Activated T-cell treated with anti-CD3 and anti-CD28 coated beads, Interleukin-2, amount 50 U/mL, for 72 hours (primary cell): ENCODE results near the gene TBL1X. TPM values are rescaled to one million over a fixed set of nuclear protein-coding genes. Genes with fewer than 3 reads are reported as not detected.

ENCODE experiments used
- ATAC-seq, 2 donors: fragments of 150-1000 bp; cut with Tn5 transposase; replicated peaks in 1 of 2; 2 replicates each; pipeline ENCODE4 v1.10.0; 2021; ENCODE audit warnings: moderate library complexity in 2 of 2, mild to moderate bottlenecking in 1 of 2
- DNase-seq, 2 donors: peaks; one replicate each; pipeline ENCODE4 v3.0.0; 2021 to 2022; ENCODE audit warnings: mixed read lengths in 1 of 2
- H3K27ac Mint-ChIP-seq: one replicate; pipeline ENCODE4 v1.8.0; 2022; ENCODE audit warnings: mild to moderate bottlenecking, moderate library complexity, mixed read lengths
- H3K27me3 Mint-ChIP-seq: one replicate; pipeline ENCODE4 v1.8.0; 2022; ENCODE audit warnings: low read depth, mixed read lengths
- H3K36me3 Mint-ChIP-seq, 2 donors: one replicate each; pipeline ENCODE4 v1.8.0; 2022; ENCODE audit warnings: mixed read lengths in 2 of 2, mild to moderate bottlenecking in 1 of 2; ENCODE audit not compliant: insufficient read depth in 2 of 2
- H3K4me1 Mint-ChIP-seq: one replicate; pipeline ENCODE4 v1.8.0; 2022; ENCODE audit warnings: low read depth, mixed read lengths
- H3K4me3 Mint-ChIP-seq, 2 donors: one replicate each; pipeline ENCODE4 v1.8.0; 2022; ENCODE audit warnings: mild to moderate bottlenecking in 2 of 2, mixed read lengths in 2 of 2, moderate library complexity in 2 of 2
- H3K9me3 Mint-ChIP-seq, 2 donors: one replicate each; pipeline ENCODE4 v1.8.0; 2022; ENCODE audit warnings: mixed read lengths in 2 of 2
- total RNA-seq, 2 donors: library from RNA; stranded (reverse); gene quantifications; one replicate each; pipeline ENCODE4 v1.2.3, GENCODE V29; 2022

The TBL1X gene
- total RNA-seq, 2 donors from 2014 or later = 52.8 to 55.1 TPM

DNA sequence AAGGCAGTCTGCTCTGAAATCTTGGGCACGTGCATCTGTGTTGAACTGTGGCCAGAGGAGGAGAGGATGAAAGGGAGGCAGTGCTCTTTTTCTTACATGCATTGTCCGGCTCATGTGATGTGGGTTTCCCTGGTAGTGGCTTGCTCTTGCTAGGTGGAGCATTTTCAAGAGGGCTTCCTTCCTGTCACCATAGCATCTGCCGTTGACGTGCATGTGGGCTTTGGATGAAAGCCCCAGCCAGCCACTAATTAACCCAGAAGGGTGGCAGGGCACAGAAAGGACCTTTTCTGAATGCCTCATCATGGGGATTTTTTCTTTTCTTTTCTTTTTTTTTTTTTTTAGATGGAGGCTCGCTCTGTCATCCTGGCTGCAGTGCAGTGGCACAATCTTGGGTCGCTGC, 179.5 kb downstream of the TBL1X start:
- Mint-ChIP-seq H3K4me1 (peaks cover 44% of the 10 kb centered on the region), H3K27ac (peak overlapping the region; percentile 63), H3K27me3 (no peaks in the 10 kb centered on the region), H3K4me3 (peak overlapping the region; percentile 51 to 55), H3K9me3 (no peaks in the 10 kb centered on the region), H3K36me3 (no peaks in the 10 kb centered on the region)
- DNase-seq (peak; percentile 55 to 66), ATAC-seq (peak; percentile 96 to 98)

DNA sequence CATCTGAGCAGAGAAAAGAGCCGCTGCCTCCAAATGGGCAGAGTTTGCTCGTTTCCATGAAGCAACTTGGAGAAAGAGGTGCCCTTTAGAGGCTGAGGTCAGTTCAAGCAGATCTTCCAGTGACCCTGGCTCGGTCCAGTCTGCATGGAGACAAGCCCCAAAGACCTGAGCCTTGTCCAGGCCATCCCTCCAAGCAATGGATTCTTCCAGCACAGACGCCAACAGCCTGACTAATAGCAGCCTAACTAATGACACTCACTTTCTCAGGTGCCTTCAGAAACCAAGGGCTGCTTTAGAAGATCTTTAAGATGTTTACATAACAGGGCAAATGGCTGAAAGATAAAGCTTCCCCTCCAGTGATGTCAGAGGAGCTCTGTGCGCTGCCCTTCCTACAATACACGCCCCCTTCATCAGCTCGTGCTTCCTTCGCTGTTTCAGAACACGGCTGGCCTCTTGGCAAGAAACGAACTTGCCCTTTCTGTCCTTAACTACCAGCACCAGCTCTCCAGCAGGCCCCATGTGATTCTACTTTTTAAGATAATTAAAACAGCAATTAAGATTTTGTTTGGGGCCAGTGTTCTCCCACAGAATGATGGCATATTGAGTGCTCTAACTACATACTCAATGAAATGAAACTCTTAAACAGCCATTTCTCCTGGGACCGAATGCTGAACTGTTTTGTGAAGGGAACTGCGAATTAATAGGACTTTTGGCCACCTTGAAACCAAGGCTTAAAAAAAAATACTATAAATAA, 181.8 kb downstream of the TBL1X start:
- no peaks in the 10 kb centered on the region for H3K27me3 Mint-ChIP-seq
- H3K27ac Mint-ChIP-seq = no peak overlapping the region
- ATAC-seq = no peak
- H3K36me3 Mint-ChIP-seq = no peaks in the 10 kb centered on the region
- no peaks in the 10 kb centered on the region for H3K9me3 Mint-ChIP-seq
- DNase-seq = no peak
- peaks cover 41% of the 10 kb centered on the region for H3K4me1 Mint-ChIP-seq
- H3K4me3 Mint-ChIP-seq = no peak overlapping the region

GRCh38 chrX:9647431-9647830, 182.6 kb downstream of the TBL1X start:
- H3K4me1 Mint-ChIP-seq = peaks cover 33% of the 10 kb centered on the region
- H3K27ac Mint-ChIP-seq = no peak overlapping the region
- H3K36me3 Mint-ChIP-seq = no peaks in the 10 kb centered on the region
- H3K4me3 Mint-ChIP-seq = no peak overlapping the region
- DNase-seq = no peak
- no peak for ATAC-seq
- no peaks in the 10 kb centered on the region for H3K9me3 Mint-ChIP-seq
- H3K27me3 Mint-ChIP-seq = no peaks in the 10 kb centered on the region

- DNase-seq (no peak), ATAC-seq (no peak)
- Mint-ChIP-seq H3K9me3 (no peaks in the 10 kb centered on the region), H3K27me3 (no peaks in the 10 kb centered on the region), H3K27ac (no peak overlapping the region), H3K4me3 (no peak overlapping the region), H3K4me1 (peaks cover 8% of the 10 kb centered on the region), H3K36me3 (no peaks in the 10 kb centered on the region)
Observed at GRCh38 chrX:9650091-9650490, 185.2 kb downstream of the TBL1X start.

- Mint-ChIP-seq H3K4me3 (no peak overlapping the region), H3K36me3 (no peaks in the 10 kb centered on the region), H3K9me3 (no peaks in the 10 kb centered on the region), H3K4me1 (peaks cover 6% of the 10 kb centered on the region), H3K27me3 (no peaks in the 10 kb centered on the region), H3K27ac (no peak overlapping the region)
- no peak for DNase-seq
- no peak for ATAC-seq
Observed at GRCh38 chrX:9651737-9652136, 186.9 kb downstream of the TBL1X start.

GRCh38 chrX:9654929-9655328, 190.1 kb downstream of the TBL1X start:
- Mint-ChIP-seq H3K9me3 (no peaks in the 10 kb centered on the region), H3K27ac (no peak overlapping the region), H3K4me3 (no peak overlapping the region), H3K4me1 (no peaks in the 10 kb centered on the region), H3K27me3 (no peaks in the 10 kb centered on the region), H3K36me3 (peaks cover 0 to 3% of the 10 kb centered on the region in 2 donors)
- no peak for ATAC-seq
- no peak for DNase-seq

- no peaks in the 10 kb centered on the region for H3K9me3 Mint-ChIP-seq
- H3K27ac Mint-ChIP-seq = no peak overlapping the region
- ATAC-seq (no peak), DNase-seq (no peak)
- no peaks in the 10 kb centered on the region for H3K4me1 Mint-ChIP-seq
- H3K36me3 Mint-ChIP-seq = peaks cover 0 to 3% of the 10 kb centered on the region in 2 donors
- no peak overlapping the region for H3K4me3 Mint-ChIP-seq
- H3K27me3 Mint-ChIP-seq = no peaks in the 10 kb centered on the region
Observed at GRCh38 chrX:9656277-9656676, 191.4 kb downstream of the TBL1X start.

- H3K36me3 Mint-ChIP-seq = peaks cover 0 to 3% of the 10 kb centered on the region in 2 donors
- H3K27me3 Mint-ChIP-seq = no peaks in the 10 kb centered on the region
- H3K4me3 Mint-ChIP-seq = no peak overlapping the region
- no peak overlapping the region for H3K27ac Mint-ChIP-seq
- no peaks in the 10 kb centered on the region for H3K9me3 Mint-ChIP-seq
- ATAC-seq (no peak), DNase-seq (no peak)
- H3K4me1 Mint-ChIP-seq = no peaks in the 10 kb centered on the region
Observed at GRCh38 chrX:9656871-9657270, 192.0 kb downstream of the TBL1X start.

DNA sequence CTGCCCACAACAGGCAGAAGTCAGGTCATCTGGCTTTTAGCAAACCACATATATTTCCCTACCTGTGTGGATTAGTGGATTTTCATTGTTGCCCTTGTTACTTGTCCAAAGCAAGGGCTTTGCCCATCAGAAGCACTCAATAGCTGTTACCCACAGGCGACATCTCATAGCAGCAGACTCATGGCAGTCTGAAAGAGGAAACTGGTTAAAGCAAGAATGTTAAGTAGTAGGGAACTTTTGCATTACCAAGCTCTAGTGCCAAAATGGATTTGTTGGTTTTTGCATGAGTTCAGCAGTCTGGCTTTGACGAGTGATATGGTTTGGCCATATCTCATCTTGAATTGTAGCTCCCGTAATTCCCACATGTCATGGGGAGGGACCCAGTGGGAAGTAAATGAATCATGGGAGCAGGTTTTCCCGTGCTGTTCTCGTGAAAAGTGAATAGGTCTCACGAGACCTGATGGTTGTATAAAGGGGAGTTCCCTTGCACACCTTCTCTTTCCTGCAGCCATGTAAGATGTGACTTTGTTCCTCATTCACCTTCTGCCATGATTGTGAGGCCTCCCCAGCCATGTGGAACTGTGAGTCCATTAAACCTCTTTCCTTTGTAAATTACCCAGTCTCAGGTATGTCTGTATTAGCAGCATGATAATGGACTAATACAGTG, 192.9 kb downstream of the TBL1X start:
- Mint-ChIP-seq H3K4me1 (no peaks in the 10 kb centered on the region), H3K36me3 (peaks cover 0 to 3% of the 10 kb centered on the region in 2 donors), H3K27ac (no peak overlapping the region), H3K27me3 (no peaks in the 10 kb centered on the region), H3K9me3 (no peaks in the 10 kb centered on the region), H3K4me3 (no peak overlapping the region)
- no peak for DNase-seq
- no peak for ATAC-seq

DNA sequence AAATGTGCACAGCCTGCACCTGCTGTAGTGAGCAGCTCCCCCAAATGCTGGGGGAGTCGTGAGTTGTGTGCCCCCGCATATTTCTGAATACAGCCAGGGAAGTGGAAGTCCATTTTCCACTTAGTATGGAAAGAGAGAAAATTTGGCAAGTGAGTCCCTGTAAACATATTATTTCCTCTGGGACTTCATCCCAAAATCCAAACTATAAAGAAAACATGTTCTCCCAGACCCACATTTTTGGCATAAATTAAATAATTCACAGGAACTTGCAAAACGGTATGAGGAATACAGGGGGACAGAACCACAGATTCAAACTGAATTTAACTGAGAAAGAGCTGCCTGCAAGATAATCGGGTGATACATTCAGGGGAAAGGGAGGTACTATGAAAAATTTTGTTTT, 193.6 kb downstream of the TBL1X start:
- H3K36me3 Mint-ChIP-seq = peaks cover 0 to 3% of the 10 kb centered on the region in 2 donors
- H3K27me3 Mint-ChIP-seq = no peaks in the 10 kb centered on the region
- H3K4me3 Mint-ChIP-seq = no peak overlapping the region
- no peak overlapping the region for H3K27ac Mint-ChIP-seq
- no peak for DNase-seq
- no peaks in the 10 kb centered on the region for H3K9me3 Mint-ChIP-seq
- H3K4me1 Mint-ChIP-seq = no peaks in the 10 kb centered on the region
- no peak for ATAC-seq

- no peaks in the 10 kb centered on the region for H3K4me1 Mint-ChIP-seq
- H3K36me3 Mint-ChIP-seq = peaks cover 0 to 3% of the 10 kb centered on the region in 2 donors
- H3K9me3 Mint-ChIP-seq = no peaks in the 10 kb centered on the region
- no peak overlapping the region for H3K27ac Mint-ChIP-seq
- ATAC-seq (no peak), DNase-seq (no peak)
- no peak overlapping the region for H3K4me3 Mint-ChIP-seq
- H3K27me3 Mint-ChIP-seq = no peaks in the 10 kb centered on the region
Observed at GRCh38 chrX:9659571-9660195, 194.8 kb downstream of the TBL1X start.

- no peak overlapping the region for H3K27ac Mint-ChIP-seq
- ATAC-seq (no peak), DNase-seq (no peak)
- no peak overlapping the region for H3K4me3 Mint-ChIP-seq
- no peaks in the 10 kb centered on the region for H3K9me3 Mint-ChIP-seq
- no peaks in the 10 kb centered on the region for H3K27me3 Mint-ChIP-seq
- H3K36me3 Mint-ChIP-seq = peaks cover 0 to 6% of the 10 kb centered on the region in 2 donors
- no peaks in the 10 kb centered on the region for H3K4me1 Mint-ChIP-seq
Observed at GRCh38 chrX:9662148-9662547, 197.3 kb downstream of the TBL1X start.

GRCh38 chrX:9663216-9663615, 198.4 kb downstream of the TBL1X start:
- no peak overlapping the region for H3K27ac Mint-ChIP-seq
- no peaks in the 10 kb centered on the region for H3K4me1 Mint-ChIP-seq
- H3K27me3 Mint-ChIP-seq = no peaks in the 10 kb centered on the region
- ATAC-seq = no peak
- DNase-seq = no peak
- H3K4me3 Mint-ChIP-seq = no peak overlapping the region
- peaks cover 0 to 3% of the 10 kb centered on the region in 2 donors for H3K36me3 Mint-ChIP-seq
- H3K9me3 Mint-ChIP-seq = no peaks in the 10 kb centered on the region
